SK-N-SH (cell line): Measurements from ENCODE around the gene NEK6. TPM values are rescaled to one million over a fixed set of nuclear protein-coding genes. Genes with fewer than 3 reads are reported as not detected.

Experiments
- CTCF ChIA-PET: fragments of 300-600, 350-600 bp; formaldehyde crosslinking; extraction: SDS; loops from one replicate; lab custom pipeline; 2021; lab: Yijun Ruan, JAX
- POLR2A ChIA-PET: fragments of 350-600 bp; sonication (Branson Sonifier 250); formaldehyde crosslinking; extraction: SDS; loops from one replicate; lab custom pipeline; 2020; ENCODE audit warnings: antibody characterized with exemption, inconsistent platforms; lab: Yijun Ruan, JAX
- DNase-seq: peaks from one replicate; pipeline ENCODE4 v3.0.0; 2012
- H2AFZ ChIP-seq: fragments of 200-600 bp; sonication (generic); 2 replicates; pipeline ENCODE4 v1.8.1; 2016; ENCODE audit warnings: antibody characterized with exemption, mild to moderate bottlenecking, low read depth
- H3F3A ChIP-seq: fragments of 200-600 bp; sonication (generic); replicated peaks from 2 replicates; pipeline ENCODE3; 2016; ENCODE audit warnings: antibody characterized with exemption, mild to moderate bottlenecking; ENCODE audit not compliant: insufficient read depth
- H3K27ac ChIP-seq, 2 experiments: fragments of 200-500 bp in 1 of 2; fragments of 200-600 bp in 1 of 2; sonication (Bioruptor generic) in 1 of 2; sonication (generic), shearing (Covaris generic) in 1 of 2; 2 replicates each; pipeline versions ENCODE4 v1.5.1 to v1.6.1; 2014 to 2016; ENCODE audit warnings: low read depth in 2 of 2, inconsistent platforms in 1 of 2, low read length in 1 of 2, mild to moderate bottlenecking in 1 of 2, mixed read lengths in 1 of 2
- H3K27me3 ChIP-seq: fragments of 200-600 bp; sonication (generic), shearing (Covaris generic); 2 replicates; pipeline ENCODE4 v1.6.1; 2016; ENCODE audit warnings: mixed run types; ENCODE audit not compliant: insufficient read depth
- H3K36me3 ChIP-seq, 2 experiments: fragments of 200-500 bp in 1 of 2; fragments of 200-600 bp in 1 of 2; sonication (Bioruptor generic) in 1 of 2; sonication (generic) in 1 of 2; replicated peaks in 1 of 2; 2 replicates each; pipeline versions ENCODE3 to v1.5.1; 2014 to 2016; ENCODE audit warnings: low read length in 1 of 2, mild to moderate bottlenecking in 1 of 2; ENCODE audit not compliant: insufficient read depth in 2 of 2, control insufficient read depth in 1 of 2
- H3K4me1 ChIP-seq, 2 experiments: fragments of 200-500 bp in 1 of 2; fragments of 200-600 bp in 1 of 2; sonication (Bioruptor generic) in 1 of 2; sonication (generic), shearing (Covaris generic) in 1 of 2; 2 replicates each; pipeline versions ENCODE4 v1.5.1 to v1.6.1; 2014 to 2016; ENCODE audit warnings: low read depth in 1 of 2, low read length in 1 of 2, mixed run types in 1 of 2; ENCODE audit not compliant: insufficient read depth in 2 of 2, control insufficient read depth in 1 of 2
- H3K4me2 ChIP-seq: fragments of 200-600 bp; sonication (generic), shearing (Covaris generic); 2 replicates; pipeline ENCODE4 v1.6.1; 2017; ENCODE audit warnings: mixed run types
- H3K4me3 ChIP-seq, 2 experiments: fragments of 200-500 bp in 1 of 2; fragments of 200-600 bp in 1 of 2; sonication (Bioruptor generic) in 1 of 2; sonication (generic), shearing (Covaris generic) in 1 of 2; 2 replicates each; pipeline versions ENCODE4 v1.5.1 to v1.8.1; 2014 to 2016; ENCODE audit warnings: low read depth in 2 of 2, inconsistent platforms in 1 of 2, low read length in 1 of 2, mild to moderate bottlenecking in 1 of 2, mixed read lengths in 1 of 2, moderate library complexity in 1 of 2
- H3K79me2 ChIP-seq: fragments of 200-600 bp; sonication (generic); 2 replicates; pipeline ENCODE4 v1.8.1; 2017; ENCODE audit warnings: mild to moderate bottlenecking; ENCODE audit not compliant: insufficient read depth
- H3K9ac ChIP-seq: fragments of 200-600 bp; sonication (generic); 2 replicates; pipeline ENCODE4 v1.6.1; 2017; ENCODE audit warnings: mixed run types
- H3K9me2 ChIP-seq: fragments of 200-600 bp; sonication (generic); 2 replicates; pipeline ENCODE4 v1.6.1; 2017; ENCODE audit warnings: mixed run types
- H3K9me3 ChIP-seq: fragments of 200-600 bp; sonication (generic); 2 replicates; pipeline ENCODE4 v1.6.1; 2017; ENCODE audit warnings: mixed run types, mild to moderate bottlenecking, moderate library complexity
- H4K20me1 ChIP-seq: fragments of 200-600 bp; sonication (generic); 2 replicates; pipeline ENCODE4 v1.6.1; 2017; ENCODE audit warnings: mild to moderate bottlenecking, mixed run types; ENCODE audit not compliant: insufficient read depth
- CHD2 ChIP-seq: fragments of 150-350 bp; IDR thresholded peaks from 2 replicates; pipeline ENCODE4 v1.6.1; 2018; ENCODE audit warnings: low read length; ENCODE audit not compliant: partially characterized antibody
- EP300 ChIP-seq, 2 experiments: IDR thresholded peaks; 2 replicates each; pipeline versions ENCODE4 v1.4.0 to v1.6.1; 2012; ENCODE audit warnings: borderline replicate concordance in 1 of 2, low read depth in 1 of 2, low read length in 1 of 2
- FOSL2 ChIP-seq: IDR thresholded peaks from 2 replicates; pipeline ENCODE4 v1.4.0; 2012; ENCODE audit warnings: low read depth, mild to moderate bottlenecking, moderate library complexity, borderline replicate concordance
- JUND ChIP-seq: IDR thresholded peaks from 2 replicates; pipeline ENCODE4 v1.4.0; 2012
- MEF2A ChIP-seq: IDR thresholded peaks from 2 replicates; pipeline ENCODE4 v1.4.0; 2012; ENCODE audit warnings: low read depth, borderline replicate concordance
- NFIC ChIP-seq: IDR thresholded peaks from 2 replicates; pipeline ENCODE4 v1.4.0; 2012; ENCODE audit warnings: borderline replicate concordance
- NRF1 ChIP-seq: IDR thresholded peaks from 2 replicates; pipeline ENCODE4 v1.6.1; 2012; ENCODE audit warnings: low read depth, mild to moderate bottlenecking, low read length
- POLR2AphosphoS5 ChIP-seq: IDR thresholded peaks from 2 replicates; pipeline ENCODE4 v1.6.1; 2012; ENCODE audit warnings: low read depth, low read length
- RAD21 ChIP-seq: IDR thresholded peaks from 2 replicates; pipeline ENCODE4 v1.6.1; 2012; ENCODE audit warnings: mild to moderate bottlenecking, low read length
- RCOR1 ChIP-seq: fragments of 150-350 bp; IDR thresholded peaks from 2 replicates; pipeline ENCODE4 v1.6.1; 2017; ENCODE audit warnings: antibody characterized with exemption, low read length
- RXRA ChIP-seq: IDR thresholded peaks from 2 replicates; pipeline ENCODE4 v1.4.0; 2012; ENCODE audit warnings: low read depth, mild to moderate bottlenecking, borderline replicate concordance
- SMC3 ChIP-seq: IDR thresholded peaks from 2 replicates; pipeline ENCODE4 v1.6.1; 2012; ENCODE audit warnings: low read depth, low read length, improper control_type of control experiment
- TEAD4 ChIP-seq: IDR thresholded peaks from 2 replicates; pipeline ENCODE4 v1.4.0; 2012; ENCODE audit warnings: mild to moderate bottlenecking, borderline replicate concordance; ENCODE audit not compliant: insufficient read depth
- YY1 ChIP-seq: IDR thresholded peaks from 2 replicates; pipeline ENCODE4 v1.4.0; 2012; ENCODE audit warnings: low read depth, mild to moderate bottlenecking
- WGBS: methylation state at CpG from one replicate; pipeline ENCODE4 v1.1.6; 2017; ENCODE audit warnings: low lambda C conversion rate; 5-methylcytosine and 5-hydroxymethylcytosine counted together
- polyA plus RNA-seq, 3 experiments: library from polyadenylated mRNA; depleted of rRNA; stranded (reverse); fragments of >200 nt; gene quantifications; 2 replicates each; pipeline ENCODE4 v1.2.3, GENCODE V29; 2012
- TF ChIP-seq, protein P1 (sequence below): IDR thresholded peaks from 2 replicates; pipeline ENCODE4 v1.4.0; 2012; ENCODE audit warnings: low read depth
- TF ChIP-seq, protein P2 (sequence below): fragments of 150-350 bp; IDR thresholded peaks from 2 replicates; pipeline ENCODE4 v1.6.1; 2017; ENCODE audit warnings: antibody characterized with exemption, low read length, low read depth, borderline replicate concordance
- TF ChIP-seq, protein P3 (sequence below): IDR thresholded peaks from 2 replicates; pipeline ENCODE4 v1.4.0; 2012; ENCODE audit warnings: low read depth, borderline replicate concordance
- TF ChIP-seq, protein P4 (sequence below): IDR thresholded peaks from 2 replicates; pipeline ENCODE4; 2012
- TF ChIP-seq, protein P5 (sequence below): IDR thresholded peaks from 2 replicates; pipeline ENCODE4 v1.4.0; 2012; ENCODE audit warnings: low read depth, borderline replicate concordance

Gene NEK6
- polyA plus RNA-seq, 1 of the 3 experiments (the other 2 are of a cell fraction): 89.8 TPM

DNA sequence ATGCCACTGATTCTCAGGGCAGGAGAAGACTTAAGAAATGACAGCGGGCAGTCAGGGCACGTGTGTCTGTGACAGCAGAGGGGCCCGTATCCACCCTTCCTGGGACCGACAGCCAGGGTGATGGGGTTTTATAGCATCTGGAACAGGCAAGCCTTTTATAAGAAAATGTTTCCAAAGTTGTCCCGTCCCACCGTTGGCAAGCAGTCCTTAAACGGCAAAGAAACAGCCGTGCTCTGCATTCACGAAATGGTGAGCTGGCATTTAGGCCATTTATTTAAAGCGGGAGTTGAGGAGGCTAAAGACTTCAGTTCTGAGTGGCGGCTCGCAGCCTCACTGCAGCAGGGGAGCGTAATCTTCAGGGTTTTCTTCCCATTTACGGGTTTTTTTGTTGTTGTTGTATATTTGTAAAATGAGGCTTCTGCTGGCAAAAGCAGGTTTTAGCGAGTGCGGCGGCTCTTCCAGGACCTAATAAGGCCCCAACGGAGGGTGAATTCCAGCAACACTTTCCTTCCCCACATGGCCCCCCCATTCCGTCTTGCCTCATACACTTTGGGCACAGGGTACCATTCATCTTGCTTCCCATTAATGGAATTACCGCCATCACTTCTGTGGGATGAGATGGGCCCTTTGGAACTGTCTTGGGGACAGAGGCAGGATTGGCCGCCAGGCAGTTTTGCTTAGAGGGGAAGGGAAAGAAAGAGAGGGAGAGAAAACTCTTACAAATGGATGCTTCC, 15.8 kb downstream of the NEK6 start:
- no peak for DNase-seq
- WGBS: 96% methylated on average over 21 of the region's 21 CpGs

More for the DNA sequence above, 15.8 kb downstream of the NEK6 start:
- H2AFZ ChIP-seq: no peak overlapping the region
- ChIA-PET CTCF (no interaction called here), POLR2A (no interaction called here)
- H3K27me3 ChIP-seq: no peaks in the 10 kb centered on the region
- no peak overlapping the region for H3K27ac ChIP-seq
- H3K4me1 ChIP-seq: peaks cover 0 to 23% of the 10 kb centered on the region in 2 experiments; a peak in 1 of 4 replicates
- H3K9ac ChIP-seq: no peak overlapping the region
- peaks cover 0 to 15% of the 10 kb centered on the region in 2 experiments for H3K36me3 ChIP-seq
- H4K20me1 ChIP-seq: peaks cover 93% of the 10 kb centered on the region
- no peak overlapping the region for H3K4me3 ChIP-seq
- H3K79me2 ChIP-seq: peaks cover 100% of the 10 kb centered on the region
- TF ChIP-seq, protein P1, sequence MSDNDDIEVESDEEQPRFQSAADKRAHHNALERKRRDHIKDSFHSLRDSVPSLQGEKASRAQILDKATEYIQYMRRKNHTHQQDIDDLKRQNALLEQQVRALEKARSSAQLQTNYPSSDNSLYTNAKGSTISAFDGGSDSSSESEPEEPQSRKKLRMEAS: no peak
- no peak for TF ChIP-seq POLR2AphosphoS5
- no peak for TF ChIP-seq TEAD4
- TF ChIP-seq, protein P2, sequence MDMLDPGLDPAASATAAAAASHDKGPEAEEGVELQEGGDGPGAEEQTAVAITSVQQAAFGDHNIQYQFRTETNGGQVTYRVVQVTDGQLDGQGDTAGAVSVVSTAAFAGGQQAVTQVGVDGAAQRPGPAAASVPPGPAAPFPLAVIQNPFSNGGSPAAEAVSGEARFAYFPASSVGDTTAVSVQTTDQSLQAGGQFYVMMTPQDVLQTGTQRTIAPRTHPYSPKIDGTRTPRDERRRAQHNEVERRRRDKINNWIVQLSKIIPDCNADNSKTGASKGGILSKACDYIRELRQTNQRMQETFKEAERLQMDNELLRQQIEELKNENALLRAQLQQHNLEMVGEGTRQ: no peak
- TF ChIP-seq JUND: no peak
- TF ChIP-seq MEF2A: no peak
- TF ChIP-seq, protein P3, sequence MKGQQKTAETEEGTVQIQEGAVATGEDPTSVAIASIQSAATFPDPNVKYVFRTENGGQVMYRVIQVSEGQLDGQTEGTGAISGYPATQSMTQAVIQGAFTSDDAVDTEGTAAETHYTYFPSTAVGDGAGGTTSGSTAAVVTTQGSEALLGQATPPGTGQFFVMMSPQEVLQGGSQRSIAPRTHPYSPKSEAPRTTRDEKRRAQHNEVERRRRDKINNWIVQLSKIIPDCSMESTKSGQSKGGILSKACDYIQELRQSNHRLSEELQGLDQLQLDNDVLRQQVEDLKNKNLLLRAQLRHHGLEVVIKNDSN: no peak
- TF ChIP-seq RXRA: no peak
- TF ChIP-seq, protein P4, sequence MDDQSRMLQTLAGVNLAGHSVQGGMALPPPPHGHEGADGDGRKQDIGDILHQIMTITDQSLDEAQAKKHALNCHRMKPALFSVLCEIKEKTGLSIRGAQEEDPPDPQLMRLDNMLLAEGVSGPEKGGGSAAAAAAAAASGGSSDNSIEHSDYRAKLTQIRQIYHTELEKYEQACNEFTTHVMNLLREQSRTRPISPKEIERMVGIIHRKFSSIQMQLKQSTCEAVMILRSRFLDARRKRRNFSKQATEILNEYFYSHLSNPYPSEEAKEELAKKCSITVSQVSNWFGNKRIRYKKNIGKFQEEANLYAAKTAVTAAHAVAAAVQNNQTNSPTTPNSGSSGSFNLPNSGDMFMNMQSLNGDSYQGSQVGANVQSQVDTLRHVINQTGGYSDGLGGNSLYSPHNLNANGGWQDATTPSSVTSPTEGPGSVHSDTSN: no peak
- TF ChIP-seq FOSL2: no peak
- no peak for TF ChIP-seq NFIC
- no peak for TF ChIP-seq NRF1
- TF ChIP-seq SMC3: no peak
- TF ChIP-seq CHD2: no peak
- TF ChIP-seq, protein P5, sequence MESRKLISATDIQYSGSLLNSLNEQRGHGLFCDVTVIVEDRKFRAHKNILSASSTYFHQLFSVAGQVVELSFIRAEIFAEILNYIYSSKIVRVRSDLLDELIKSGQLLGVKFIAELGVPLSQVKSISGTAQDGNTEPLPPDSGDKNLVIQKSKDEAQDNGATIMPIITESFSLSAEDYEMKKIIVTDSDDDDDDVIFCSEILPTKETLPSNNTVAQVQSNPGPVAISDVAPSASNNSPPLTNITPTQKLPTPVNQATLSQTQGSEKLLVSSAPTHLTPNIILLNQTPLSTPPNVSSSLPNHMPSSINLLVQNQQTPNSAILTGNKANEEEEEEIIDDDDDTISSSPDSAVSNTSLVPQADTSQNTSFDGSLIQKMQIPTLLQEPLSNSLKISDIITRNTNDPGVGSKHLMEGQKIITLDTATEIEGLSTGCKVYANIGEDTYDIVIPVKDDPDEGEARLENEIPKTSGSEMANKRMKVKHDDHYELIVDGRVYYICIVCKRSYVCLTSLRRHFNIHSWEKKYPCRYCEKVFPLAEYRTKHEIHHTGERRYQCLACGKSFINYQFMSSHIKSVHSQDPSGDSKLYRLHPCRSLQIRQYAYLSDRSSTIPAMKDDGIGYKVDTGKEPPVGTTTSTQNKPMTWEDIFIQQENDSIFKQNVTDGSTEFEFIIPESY: no peak
- TF ChIP-seq RAD21: no peak
- TF ChIP-seq YY1: no peak
- TF ChIP-seq RCOR1: no peak
- TF ChIP-seq EP300 (IDR thresholded peaks at IDR 0.05; ENCODE audit: borderline replicate concordance in 1 of 2, low read depth in 1 of 2, low read length in 1 of 2): no peak
- H3F3A ChIP-seq: no peaks in the 10 kb centered on the region
- H3K9me2 ChIP-seq: no peaks in the 10 kb centered on the region
- H3K4me2 ChIP-seq: no peak overlapping the region
- H3K9me3 ChIP-seq: no peaks in the 10 kb centered on the region
